AG20443 (cell line): ENCODE measurements around the gene LGR4.
A peak's percentile ranks its signal among the peaks of the same experiment; 100 is the strongest.

Experiments used
- DNase-seq: peaks from one replicate; pipeline ENCODE4 v3.0.0; 2012; ENCODE audit warnings: low spot score, mixed read lengths

Gene LGR4

GRCh38 chr11:27427183-27427980 is 45.2 kb downstream of the LGR4 start:
- DNase-seq, result peak; percentile 34

GRCh38 chr11:27425814-27426213 is 46.8 kb downstream of the LGR4 start:
- no peak for DNase-seq

- peak; percentile 54 for DNase-seq
Measured at GRCh38 chr11:27423125-27423524, 49.5 kb downstream of the LGR4 start.

- no peak for DNase-seq
Measured at GRCh38 chr11:27421819-27422494, 50.6 kb downstream of the LGR4 start.

- DNase-seq, result no peak
Measured at GRCh38 chr11:27420722-27421572, 51.6 kb downstream of the LGR4 start.

GRCh38 chr11:27420217-27420616 is 52.4 kb downstream of the LGR4 start:
- DNase-seq, result no peak

GRCh38 chr11:27418356-27418755 is 54.2 kb downstream of the LGR4 start:
- DNase-seq, result no peak

GRCh38 chr11:27416568-27417176 is 55.9 kb downstream of the LGR4 start:
- DNase-seq, result no peak

- DNase-seq, result no peak
Measured at GRCh38 chr11:27414644-27415043, 57.9 kb downstream of the LGR4 start.

GRCh38 chr11:27413218-27413617 is 59.4 kb downstream of the LGR4 start:
- DNase-seq, result no peak

- DNase-seq, result no peak
Measured at GRCh38 chr11:27412192-27412691, 60.3 kb downstream of the LGR4 start.

- no peak for DNase-seq
Measured at GRCh38 chr11:27411328-27411727, 61.3 kb downstream of the LGR4 start.

- peak; percentile 32 for DNase-seq
Measured at GRCh38 chr11:27410272-27410671, 62.3 kb downstream of the LGR4 start.

- DNase-seq, result no peak
Measured at GRCh38 chr11:27409742-27410141, 62.8 kb downstream of the LGR4 start.

GRCh38 chr11:27409049-27409448 is 63.5 kb downstream of the LGR4 start:
- no peak for DNase-seq

- no peak for DNase-seq
Measured at GRCh38 chr11:27408246-27408800, 64.3 kb downstream of the LGR4 start.

- no peak for DNase-seq
Measured at GRCh38 chr11:27406498-27407354, 65.9 kb downstream of the LGR4 start.

- no peak for DNase-seq
Measured at GRCh38 chr11:27405134-27405533, 67.5 kb downstream of the LGR4 start.

GRCh38 chr11:27404427-27404826 is 68.2 kb downstream of the LGR4 start:
- no peak for DNase-seq

- DNase-seq, result no peak
Measured at GRCh38 chr11:27403195-27403594, 69.4 kb downstream of the LGR4 start.

GRCh38 chr11:27402450-27402849 is 70.1 kb downstream of the LGR4 start:
- DNase-seq, result no peak
